ENCODE results near the gene RGCC.

Gene RGCC

GRCh38 chr13:41453620-41454019 lies 3.7 kb upstream of the RGCC start:
- DNase-seq (ENCODE audit: low read depth in 2 of 2) = no peak

DNA sequence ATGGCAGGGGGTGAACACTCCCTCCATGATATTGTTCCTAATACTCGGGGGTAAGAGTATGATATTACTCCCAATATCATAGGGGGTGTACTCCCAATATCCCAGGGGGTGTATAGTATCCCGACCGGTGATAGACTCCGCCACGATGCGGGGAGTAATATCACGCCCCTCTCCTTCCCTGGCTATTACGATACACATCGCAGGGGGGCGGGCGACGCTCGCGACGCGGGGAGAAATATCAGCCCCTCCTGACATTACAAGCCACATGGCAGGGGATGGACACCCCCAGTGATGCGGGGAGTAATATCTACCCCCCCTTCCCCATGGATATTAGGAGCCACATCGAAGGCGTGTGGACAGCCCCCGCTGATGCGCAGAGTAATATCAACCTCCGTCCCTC lies 3.2 kb upstream of the RGCC start:
- DNase-seq (ENCODE audit: low read depth in 2 of 2) = no peak

DNA sequence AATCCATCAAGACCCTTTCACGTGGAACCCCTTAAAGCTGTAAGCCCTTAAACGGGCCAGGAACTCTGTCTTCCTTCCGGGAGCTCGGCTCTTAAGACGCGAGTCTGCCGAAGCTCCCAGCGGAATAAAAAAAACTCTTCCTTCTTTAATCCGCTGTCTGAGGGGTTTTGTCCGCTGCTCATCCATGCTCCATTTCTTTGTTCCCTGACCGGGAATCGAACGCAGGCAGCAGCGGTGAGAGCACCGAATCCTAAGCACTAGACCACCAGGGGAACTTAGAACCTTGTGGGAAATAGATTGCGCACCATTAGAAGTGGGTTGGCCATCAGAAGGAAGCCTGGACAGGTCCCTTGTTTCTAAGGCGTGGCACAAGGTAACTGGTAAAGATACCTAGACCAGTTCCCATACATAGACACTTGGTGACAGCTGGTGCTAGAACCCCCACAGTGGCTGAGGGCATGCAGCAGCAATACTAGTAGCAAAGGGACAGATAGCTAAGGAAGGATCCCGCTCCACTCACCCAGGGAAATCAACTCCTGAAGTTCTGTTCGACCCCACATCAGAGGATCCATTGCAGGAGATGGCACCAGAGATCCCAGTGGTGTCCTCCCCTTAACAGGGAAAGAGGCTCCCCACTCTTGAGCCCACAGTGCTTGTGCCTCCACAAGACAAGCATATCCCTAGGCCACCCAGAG lies 1.5 kb upstream of the RGCC start:
- DNase-seq (ENCODE audit: low read depth in 2 of 2) = no peak

DNA sequence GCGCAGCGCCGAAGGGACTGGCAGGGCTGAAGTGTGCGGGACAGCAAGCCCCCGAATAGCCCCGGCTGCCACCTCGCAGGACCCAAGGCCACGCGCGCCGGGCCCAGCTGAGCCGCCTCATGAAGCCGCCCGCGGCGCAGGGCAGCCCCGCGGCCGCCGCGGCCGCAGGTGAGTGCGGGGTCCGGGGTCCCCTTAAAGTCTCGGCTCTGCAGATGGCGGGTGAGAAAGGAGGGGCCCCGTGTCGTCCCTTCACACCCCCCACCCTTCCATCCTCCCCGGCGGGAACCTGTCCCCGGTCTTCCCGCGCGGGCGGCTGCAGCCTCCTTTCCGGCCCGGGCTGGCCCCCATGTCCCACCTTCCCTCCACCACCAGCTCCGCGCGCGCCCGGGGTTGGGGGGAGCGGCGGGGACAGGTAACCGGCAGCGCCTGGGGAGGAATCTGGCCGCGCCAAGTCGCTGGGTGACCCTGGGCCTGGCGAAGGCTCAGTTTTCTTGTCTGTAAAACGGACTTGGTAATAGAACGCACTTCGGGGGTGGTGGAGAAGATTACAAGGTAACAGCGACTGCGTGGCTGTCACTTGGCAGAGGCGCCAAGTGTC lies 338 bp downstream of the RGCC start:
- DNase-seq (ENCODE audit: low read depth in 2 of 2) = no peak

DNA sequence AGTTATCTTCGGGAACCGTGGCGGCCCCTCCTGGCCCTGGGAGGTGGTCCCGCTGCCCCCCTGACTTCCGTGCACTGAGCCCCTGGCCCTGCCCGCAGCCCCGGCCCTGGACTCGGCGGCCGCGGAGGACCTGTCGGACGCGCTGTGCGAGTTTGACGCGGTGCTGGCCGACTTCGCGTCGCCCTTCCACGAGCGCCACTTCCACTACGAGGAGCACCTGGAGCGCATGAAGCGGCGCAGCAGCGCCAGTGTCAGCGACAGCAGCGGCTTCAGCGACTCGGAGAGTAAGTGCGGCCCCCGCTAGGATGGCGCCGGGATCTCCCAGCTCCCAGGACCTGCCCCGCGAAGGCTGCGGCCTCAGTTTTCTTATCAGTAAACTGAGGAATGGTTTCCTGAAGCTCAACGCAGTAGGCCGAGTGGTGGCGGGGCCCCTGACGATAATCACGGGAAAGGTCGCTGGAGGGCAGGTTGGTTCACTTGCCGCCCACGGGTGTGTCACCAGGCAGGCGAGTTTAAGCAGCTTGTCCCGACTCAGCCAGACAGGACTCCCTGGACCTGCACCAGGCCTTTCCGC lies 924 bp downstream of the RGCC start:
- peak in 1 of 2 experiments; percentile 53 for DNase-seq (ENCODE audit: low read depth in 2 of 2)

GRCh38 chr13:41458761-41459431 lies 1.5 kb downstream of the RGCC start:
- peak in 1 of 2 experiments; percentile 50 for DNase-seq (ENCODE audit: low read depth in 2 of 2)

- DNase-seq (ENCODE audit: low read depth in 2 of 2) = no peak
These were observed 2.2 kb downstream of the RGCC start for GRCh38 chr13:41459432-41460073.

DNA sequence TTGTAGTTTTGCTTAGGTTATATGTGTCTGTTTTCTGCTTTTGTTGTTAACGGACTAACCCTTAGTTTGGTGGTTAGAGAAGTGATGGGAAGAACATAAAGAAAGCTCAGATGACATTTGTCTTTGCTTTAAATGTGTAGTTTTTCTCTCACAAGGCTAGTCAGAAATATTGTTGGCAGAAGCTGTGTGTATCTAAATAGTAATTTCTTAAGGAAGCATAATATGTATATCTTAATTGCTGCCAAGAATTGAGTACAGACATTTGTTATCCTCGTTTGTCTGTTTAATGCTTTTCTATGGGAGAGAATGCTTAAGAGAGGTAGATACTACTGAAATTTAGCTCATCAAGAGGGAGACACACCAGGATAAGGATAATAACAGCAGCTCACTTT lies 2.7 kb downstream of the RGCC start:
- no peak for DNase-seq (ENCODE audit: low read depth in 2 of 2)

- no peak for DNase-seq (ENCODE audit: low read depth in 2 of 2)
These were observed 3.6 kb downstream of the RGCC start for GRCh38 chr13:41460930-41461329.

GRCh38 chr13:41461527-41462139 lies 4.3 kb downstream of the RGCC start:
- no peak for DNase-seq (ENCODE audit: low read depth in 2 of 2)

- no peak for DNase-seq (ENCODE audit: low read depth in 2 of 2)
These were observed 5.1 kb downstream of the RGCC start for GRCh38 chr13:41462427-41462826.

GRCh38 chr13:41463838-41464602 lies 6.7 kb downstream of the RGCC start:
- DNase-seq (ENCODE audit: low read depth in 2 of 2) = peak in 1 of 2 experiments; percentile 51

- peak; percentile 77 to 79 for DNase-seq (ENCODE audit: low read depth in 2 of 2)
These were observed 8.0 kb downstream of the RGCC start for GRCh38 chr13:41465241-41465847.

GRCh38 chr13:41465898-41466320 lies 8.6 kb downstream of the RGCC start:
- no peak for DNase-seq (ENCODE audit: low read depth in 2 of 2)

GRCh38 chr13:41467425-41467945 lies 10.1 kb downstream of the RGCC start:
- DNase-seq (ENCODE audit: low read depth in 2 of 2) = no peak

DNA sequence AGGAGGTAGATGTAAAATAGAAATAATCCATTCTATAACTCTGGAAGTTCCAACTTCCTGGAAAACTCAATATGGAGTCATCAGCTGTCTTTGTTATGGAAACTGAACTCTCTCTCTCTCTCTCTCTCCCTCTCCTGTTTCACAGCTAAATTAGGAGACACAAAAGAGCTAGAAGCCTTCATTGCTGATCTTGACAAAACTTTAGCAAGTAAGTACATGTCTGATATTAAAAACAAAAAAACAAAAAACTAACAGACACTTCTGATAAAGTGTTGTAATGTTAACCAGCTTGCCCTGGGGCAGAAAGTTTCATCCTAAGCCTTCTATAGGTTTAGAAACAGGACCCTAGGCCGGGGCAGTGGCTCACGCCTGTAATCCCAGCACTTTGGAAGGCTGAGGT lies 11.3 kb downstream of the RGCC start:
- no peak for DNase-seq (ENCODE audit: low read depth in 2 of 2)

DNA sequence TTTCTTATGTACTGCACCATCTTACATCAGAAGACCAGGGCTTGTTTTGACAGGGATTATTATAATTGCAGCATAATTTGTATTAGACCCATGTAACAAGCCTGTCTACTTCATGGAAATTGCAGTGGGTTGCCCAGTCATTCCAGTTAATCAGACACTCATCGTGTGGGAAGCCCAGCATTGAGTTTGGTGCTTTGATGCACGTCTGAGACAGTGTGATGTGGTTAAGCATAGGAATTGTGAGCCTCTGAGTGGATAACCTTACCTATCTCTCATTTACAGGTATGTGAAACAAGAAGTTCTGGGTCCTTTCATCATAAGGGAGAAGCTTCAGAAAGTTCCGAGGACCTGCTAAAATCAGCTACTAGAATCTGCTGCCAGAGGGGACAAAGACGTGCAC lies 12.8 kb downstream of the RGCC start:
- peak; percentile 35 to 54 for DNase-seq (ENCODE audit: low read depth in 2 of 2)

DNA sequence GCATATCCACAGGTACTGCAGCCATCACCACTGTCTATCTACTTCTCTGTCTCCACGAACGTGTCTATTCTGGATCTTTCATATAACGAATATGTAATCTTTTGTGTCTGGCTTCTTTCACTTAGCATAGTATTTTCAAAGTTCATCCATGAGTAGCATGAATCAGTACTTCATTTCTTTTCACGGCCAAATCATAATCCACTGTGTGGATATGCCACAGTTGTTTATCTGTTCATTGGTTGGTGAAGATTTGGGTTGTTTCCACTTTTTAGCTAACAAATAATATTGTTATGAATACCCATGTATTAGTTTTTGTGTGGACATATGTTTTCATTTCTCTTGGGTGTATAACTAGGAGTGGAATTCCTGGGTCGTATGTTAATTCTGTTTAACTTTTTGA lies 14.4 kb downstream of the RGCC start:
- DNase-seq (ENCODE audit: low read depth in 2 of 2) = no peak

DNA sequence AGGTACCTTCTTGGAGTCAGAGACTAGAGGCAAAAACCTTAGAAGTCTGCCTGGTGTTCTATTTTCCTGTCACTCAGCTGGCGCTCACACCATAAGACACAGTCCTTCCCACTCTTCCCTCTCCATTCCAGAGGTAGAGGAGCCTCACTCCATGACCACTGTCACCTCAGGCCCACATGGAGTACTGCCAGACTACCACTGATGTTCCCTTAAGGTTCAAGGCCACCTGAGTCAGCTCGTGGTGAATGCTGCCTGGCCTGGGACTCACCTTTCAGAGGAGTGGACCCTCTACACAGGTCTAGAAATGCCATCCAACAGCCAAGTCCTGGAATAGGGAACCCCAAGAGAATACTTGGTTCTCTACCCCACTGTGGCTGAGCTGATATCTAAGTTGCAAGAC lies 29.9 kb downstream of the RGCC start:
- DNase-seq (ENCODE audit: low read depth in 2 of 2) = no peak

- no peak for DNase-seq (ENCODE audit: low read depth in 2 of 2)
These were observed 30.8 kb downstream of the RGCC start for GRCh38 chr13:41488124-41488523.

All from stimulated activated CD4-positive, alpha-beta T cell treated with anti-CD3 and anti-CD28 coated beads, Interleukin-12 subunit alpha, Interleukin-12 subunit beta, amount 100 ng/mL, for 24 hours (primary cell).